H1 (cell line): ENCODE results near the gene AKR1C1.
"Not testable (repeated sequence)": the region's sequence is repeated elsewhere in the genome, so short reads cannot be mapped to it uniquely, and the experiment has no call there.

Experiments
- ASH2L ChIP-seq: fragments of 200-600, 300-600 bp; sonication (generic); IDR thresholded peaks from one replicate; pipeline ENCODE4 v1.7.1; 2017; ENCODE audit warnings: low read length
- CHD2 ChIP-seq: IDR thresholded peaks from 2 replicates; pipeline ENCODE4 v1.6.1; 2012; ENCODE audit warnings: low read length, improper control_type of control experiment
- CREB1 ChIP-seq: IDR thresholded peaks from 2 replicates; pipeline ENCODE4 v1.6.1; 2012; ENCODE audit warnings: inconsistent platforms
- EGR1 ChIP-seq: IDR thresholded peaks from 2 replicates; pipeline ENCODE4 v1.6.1; 2011; ENCODE audit warnings: low read depth, low read length, borderline replicate concordance
- EP300 ChIP-seq, 2 experiments: IDR thresholded peaks; 1 replicate in 1 of 2; 2 replicates in 1 of 2; pipeline ENCODE4 v1.6.1; 2011 to 2012; ENCODE audit warnings: low read depth in 2 of 2, low read length in 2 of 2, mild to moderate bottlenecking in 2 of 2, borderline replicate concordance in 1 of 2, inconsistent platforms in 1 of 2, moderate library complexity in 1 of 2
- POLR2A ChIP-seq, 2 experiments: IDR thresholded peaks; 1 replicate in 1 of 2; 2 replicates in 1 of 2; pipeline ENCODE4 v1.6.1; 2011; ENCODE audit warnings: low read depth in 2 of 2, low read length in 2 of 2, mild to moderate bottlenecking in 2 of 2; ENCODE audit errors: control extremely low read depth in 1 of 2
- POU5F1 ChIP-seq: IDR thresholded peaks from 2 replicates; pipeline ENCODE4 v1.6.1; 2011; ENCODE audit warnings: low read depth, mild to moderate bottlenecking, low read length, moderate library complexity
- RAD21 ChIP-seq, 2 experiments: IDR thresholded peaks in 1 of 2; conservative IDR thresholded peaks in 1 of 2; 2 replicates each; pipeline ENCODE4 v1.6.1; 2011; ENCODE audit warnings: low read depth in 2 of 2, low read length in 2 of 2, improper control_type of control experiment in 1 of 2, inconsistent platforms in 1 of 2, mild to moderate bottlenecking in 1 of 2, moderate library complexity in 1 of 2
- ZNF274 ChIP-seq: IDR thresholded peaks from 2 replicates; pipeline ENCODE4 v1.7.0; 2012; ENCODE audit warnings: low read length, borderline replicate concordance; ENCODE audit errors: extremely low read depth
- TF ChIP-seq, protein P1 (sequence below), 3 experiments: IDR thresholded peaks; 1 replicate in 2 of 3; 2 replicates in 1 of 3; pipeline versions ENCODE4 v1.5.1 to v1.6.1; 2011; ENCODE audit warnings: low read length in 3 of 3, mild to moderate bottlenecking in 3 of 3, inconsistent platforms in 2 of 3, low read depth in 1 of 3, moderate library complexity in 1 of 3; ENCODE audit not compliant: insufficient read depth in 1 of 3; ENCODE audit errors: control extremely low read depth in 1 of 3

DNA sequence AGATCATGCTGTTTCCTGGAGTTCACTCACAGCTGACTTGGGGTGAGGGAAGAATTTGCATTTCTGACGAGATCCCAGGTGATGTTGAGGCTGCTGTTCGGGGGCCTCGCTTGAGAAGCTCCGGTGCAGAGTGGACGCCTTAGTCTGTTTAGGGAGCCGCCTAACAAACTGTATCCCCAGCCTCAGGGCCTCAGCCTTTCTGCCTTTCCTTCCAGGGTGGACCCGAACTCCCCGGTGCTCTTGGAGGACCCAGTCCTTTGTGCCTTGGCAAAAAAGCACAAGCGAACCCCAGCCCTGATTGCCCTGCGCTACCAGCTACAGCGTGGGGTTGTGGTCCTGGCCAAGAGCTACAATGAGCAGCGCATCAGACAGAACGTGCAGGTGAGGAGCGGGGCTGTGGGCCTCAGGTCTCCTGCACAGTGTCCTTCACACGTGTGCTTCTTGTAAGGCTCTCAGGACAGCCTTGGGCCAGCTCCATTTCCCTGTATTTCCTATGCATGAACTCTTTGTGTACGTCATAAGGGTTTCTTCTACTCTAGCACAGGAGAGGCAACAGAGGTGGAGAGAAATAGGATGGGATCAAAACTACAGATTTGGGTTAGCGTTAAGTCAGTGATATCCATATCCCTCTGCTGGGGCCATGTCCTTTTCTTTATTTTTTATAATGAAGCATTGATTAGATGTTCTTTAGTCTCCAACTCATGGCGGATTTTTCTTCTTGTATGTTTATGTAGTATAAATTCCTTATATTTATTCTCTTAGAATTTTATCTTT, 9.3 kb downstream of the AKR1C1 start:
- TF ChIP-seq RAD21 (IDR thresholded peaks at IDR 0.05 in 1 of 2, conservative IDR thresholded peaks at IDR 0.05 in 1 of 2; ENCODE audit: low read depth in 2 of 2, low read length in 2 of 2); ASH2L; EP300 (IDR thresholded peaks at IDR 0.05; ENCODE audit: borderline replicate concordance in 1 of 2, low read depth in 2 of 2, low read length in 2 of 2); CREB1; CHD2; EGR1; POU5F1; POLR2A (IDR thresholded peaks at IDR 0.05; ENCODE audit: control extremely low read depth in 1 of 2, low read depth in 2 of 2, low read length in 2 of 2); ZNF274: not testable (repeated sequence)
- TF ChIP-seq, protein P1, sequence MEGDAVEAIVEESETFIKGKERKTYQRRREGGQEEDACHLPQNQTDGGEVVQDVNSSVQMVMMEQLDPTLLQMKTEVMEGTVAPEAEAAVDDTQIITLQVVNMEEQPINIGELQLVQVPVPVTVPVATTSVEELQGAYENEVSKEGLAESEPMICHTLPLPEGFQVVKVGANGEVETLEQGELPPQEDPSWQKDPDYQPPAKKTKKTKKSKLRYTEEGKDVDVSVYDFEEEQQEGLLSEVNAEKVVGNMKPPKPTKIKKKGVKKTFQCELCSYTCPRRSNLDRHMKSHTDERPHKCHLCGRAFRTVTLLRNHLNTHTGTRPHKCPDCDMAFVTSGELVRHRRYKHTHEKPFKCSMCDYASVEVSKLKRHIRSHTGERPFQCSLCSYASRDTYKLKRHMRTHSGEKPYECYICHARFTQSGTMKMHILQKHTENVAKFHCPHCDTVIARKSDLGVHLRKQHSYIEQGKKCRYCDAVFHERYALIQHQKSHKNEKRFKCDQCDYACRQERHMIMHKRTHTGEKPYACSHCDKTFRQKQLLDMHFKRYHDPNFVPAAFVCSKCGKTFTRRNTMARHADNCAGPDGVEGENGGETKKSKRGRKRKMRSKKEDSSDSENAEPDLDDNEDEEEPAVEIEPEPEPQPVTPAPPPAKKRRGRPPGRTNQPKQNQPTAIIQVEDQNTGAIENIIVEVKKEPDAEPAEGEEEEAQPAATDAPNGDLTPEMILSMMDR (IDR thresholded peaks at IDR 0.05; ENCODE audit: control extremely low read depth in 1 of 3, insufficient read depth in 1 of 3, low read depth in 1 of 3, low read length in 3 of 3): not testable (repeated sequence)
